SK-MEL-5 (cell line): ENCODE results near the gene IRF7. TPM values are rescaled to one million over a fixed set of nuclear protein-coding genes. Genes with fewer than 3 reads are reported as not detected.

ENCODE experiments used
- DNase-seq: peaks from one replicate; pipeline ENCODE4 v3.0.0-alpha.2; 2016; ENCODE audit warnings: low read depth, low spot score
- in situ Hi-C: cut with HindIII; loops from 2 replicates; pipeline ENCODE4 v1.10.0; 2016; ENCODE audit warnings: low sequenced_read_pairs, high pct_unique_total_duplicates, low pct_unique_long_range_greater_than_20kb
- small RNA-seq, 2 experiments: library from RNA; depleted of rRNA; stranded (forward); fragments of <200 nt; gene quantifications; one replicate each; pipeline ENCODE3, GENCODE V24; 2014
- total RNA-seq: library from RNA; depleted of rRNA; stranded (reverse); fragments of >200 nt; shearing (Covaris generic); gene quantifications from 2 replicates; pipeline ENCODE4 v1.2.3, GENCODE V29; 2014; rRNA removed

The IRF7 gene
- total RNA-seq, 1 experiment from 2014 or later, result 3.7 TPM

DNA sequence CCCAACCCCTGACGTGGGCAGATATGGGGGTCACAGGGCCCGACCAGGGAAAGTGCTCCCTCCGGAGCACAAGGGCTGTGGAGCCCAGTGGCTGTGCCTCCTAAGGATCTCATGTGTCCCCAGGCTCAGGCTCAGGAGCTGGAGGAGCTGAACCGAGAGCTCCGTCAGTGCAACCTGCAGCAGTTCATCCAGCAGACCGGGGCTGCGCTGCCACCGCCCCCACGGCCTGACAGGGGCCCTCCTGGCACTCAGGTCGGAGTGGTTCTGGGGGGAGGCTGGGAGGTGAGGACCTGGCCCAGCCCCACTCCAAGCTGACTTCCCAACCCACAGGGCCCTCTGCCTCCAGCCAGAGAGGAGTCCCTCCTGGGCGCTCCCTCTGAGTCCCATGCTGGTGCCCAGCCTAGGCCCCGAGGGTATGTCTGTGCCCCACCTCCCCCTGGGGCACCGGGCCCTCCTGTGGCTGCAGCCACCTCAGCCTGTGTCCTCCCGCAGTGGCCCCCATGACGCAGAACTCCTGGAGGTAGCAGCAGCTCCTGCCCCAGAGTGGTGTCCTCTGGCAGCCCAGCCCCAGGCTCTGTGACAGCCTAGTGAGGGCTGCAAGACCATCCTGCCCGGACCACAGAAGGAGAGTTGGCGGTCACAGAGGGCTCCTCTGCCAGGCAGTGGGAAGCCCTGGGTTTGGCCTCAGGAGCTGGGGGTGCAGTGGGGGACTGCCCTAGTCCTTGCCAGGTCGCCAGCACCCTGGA lies 52.5 kb downstream of the IRF7 start:
- in situ Hi-C loops, result no loop called here
- no peak for DNase-seq

Small RNA genes lying within 50 kb of the gene (small RNA-seq; reads per million reads assigned to genes)
- gene MIR210, result 0.02 to 4.9 reads per million in 2 experiments

Other genes starting within 250 kb of the IRF7 start
- gene B4GALNT4, start 246.5 kb downstream of the IRF7 start, total RNA-seq, result 1.1 and 1.4 TPM in 2 replicates
- gene PKP3, start 221.7 kb downstream of the IRF7 start, total RNA-seq, result not detected in 2 replicates
- gene SIGIRR, start 201.0 kb downstream of the IRF7 start, total RNA-seq, result 23.4 and 25.6 TPM in 2 replicates
- not detected in 2 replicates for gene ANO9, start 173.9 kb downstream of the IRF7 start, total RNA-seq
- gene PTDSS2, start 165.7 kb downstream of the IRF7 start, total RNA-seq, result 41.7 and 45.6 TPM in 2 replicates
- 178 and 180 TPM in 2 replicates for gene RNH1, start 108.7 kb downstream of the IRF7 start, total RNA-seq
- 48.3 and 55.6 TPM in 2 replicates for gene HRAS, start 80.4 kb downstream of the IRF7 start, total RNA-seq
- 0.11 and 0.13 TPM in 2 replicates for gene LRRC56, start 78.4 kb downstream of the IRF7 start, total RNA-seq
- gene LMNTD2, start 55.2 kb downstream of the IRF7 start, total RNA-seq, result 1.8 and 2.1 TPM in 2 replicates
- 7.8 and 8.0 TPM in 2 replicates for gene RASSF7, start 55.0 kb downstream of the IRF7 start, total RNA-seq
- 22.0 and 22.6 TPM in 2 replicates for gene PHRF1, start 39.5 kb downstream of the IRF7 start, total RNA-seq
- gene CDHR5, start 9.0 kb upstream of the IRF7 start, total RNA-seq, result not detected in 2 replicates
- gene SCT, start 11.2 kb upstream of the IRF7 start, total RNA-seq, result not detected in 2 replicates
- gene DRD4, start 21.3 kb upstream of the IRF7 start, total RNA-seq, result not detected in 2 replicates
- gene DEAF1, start 79.3 kb upstream of the IRF7 start, total RNA-seq, result 26.1 and 33.8 TPM in 2 replicates
- gene TMEM80, start 79.9 kb upstream of the IRF7 start, total RNA-seq, result 6.5 and 10.8 TPM in 2 replicates
- gene EPS8L2, start 90.3 kb upstream of the IRF7 start, total RNA-seq, result 0.61 and 3.0 TPM in 2 replicates
- gene TALDO1, start 131.5 kb upstream of the IRF7 start, total RNA-seq, result 206 and 219 TPM in 2 replicates
- 22.8 and 23.0 TPM in 2 replicates for gene GATD1, start 161.5 kb upstream of the IRF7 start, total RNA-seq
- 0.53 TPM in 1 of 2 replicates, not detected in the other for gene CEND1, start 174.1 kb upstream of the IRF7 start, total RNA-seq
- gene SLC25A22, start 182.3 kb upstream of the IRF7 start, total RNA-seq, result 16.2 and 16.3 TPM in 2 replicates
- 4.2 and 6.1 TPM in 2 replicates for gene PIDD1, start 189.3 kb upstream of the IRF7 start, total RNA-seq
- gene RPLP2, start 194.0 kb upstream of the IRF7 start, total RNA-seq, result 1,043 and 1,055 TPM in 2 replicates
- 6.3 and 7.9 TPM in 2 replicates for gene PNPLA2, start 203.0 kb upstream of the IRF7 start, total RNA-seq
- not detected in 2 replicates for gene CRACR2B, start 212.0 kb upstream of the IRF7 start, total RNA-seq
- 228 and 233 TPM in 2 replicates for gene CD151, start 217.0 kb upstream of the IRF7 start, total RNA-seq
- gene POLR2L, start 226.6 kb upstream of the IRF7 start, total RNA-seq, result 397 and 411 TPM in 2 replicates
- 150 and 167 TPM in 2 replicates for gene TSPAN4, start 226.9 kb upstream of the IRF7 start, total RNA-seq